H1 (cell line): Measurements from ENCODE around the gene GPR176. TPM values are rescaled to one million over a fixed set of nuclear protein-coding genes. Genes with fewer than 3 reads are reported as not detected.

Source experiments
- CTCF ChIA-PET: fragments of 300-600 bp; sonication (Branson Sonifier 250); formaldehyde crosslinking; loops from one replicate; lab custom pipeline; 2021; ENCODE audit not compliant: partially characterized antibody; lab: Charles Lee
- POLR2A ChIA-PET: fragments of 300-600 bp; sonication (Branson Sonifier 250); formaldehyde crosslinking; loops from one replicate; lab custom pipeline; 2021; ENCODE audit warnings: inconsistent platforms; ENCODE audit not compliant: partially characterized antibody; lab: Charles Lee
- DNase-seq, 2 experiments: peaks; one replicate each; pipeline versions ENCODE4 v3.0.0 to v3.0.0-alpha.2; 2010 to 2022; ENCODE audit warnings: low spot score in 2 of 2, low read depth in 1 of 2, mixed read lengths in 1 of 2
- FAIRE-seq: peaks from 2 replicates; lab custom pipeline; 2011; peaks lifted over from hg19 to GRCh38; lab: Jason Lieb, UNC
- H2AFZ ChIP-seq: 2 replicates; pipeline ENCODE4 v1.8.1; 2012; ENCODE audit warnings: low read length, inconsistent platforms
- H2AK5ac ChIP-seq: 2 replicates; pipeline ENCODE4 v1.6.1; 2013; ENCODE audit warnings: low read depth, low read length
- H2BK120ac ChIP-seq: replicated peaks from 2 replicates; pipeline ENCODE3; 2013; ENCODE audit warnings: low read depth, low read length, inconsistent platforms
- H2BK12ac ChIP-seq: 2 replicates; pipeline ENCODE4 v1.6.1; 2013; ENCODE audit warnings: low read depth, low read length
- H2BK15ac ChIP-seq: 2 replicates; pipeline ENCODE4 v1.6.1; 2013; ENCODE audit warnings: low read length
- H2BK20ac ChIP-seq: 2 replicates; pipeline ENCODE4 v1.6.1; 2013; ENCODE audit warnings: low read length
- H2BK5ac ChIP-seq: 2 replicates; pipeline ENCODE4 v1.6.1; 2013; ENCODE audit warnings: low read depth, low read length
- H3K14ac ChIP-seq: 2 replicates; pipeline ENCODE4 v1.6.1; 2013; ENCODE audit warnings: inconsistent platforms; ENCODE audit not compliant: insufficient read length
- H3K18ac ChIP-seq: 2 replicates; pipeline ENCODE4 v1.6.1; 2013; ENCODE audit warnings: low read length; ENCODE audit errors: extremely low read depth
- H3K23ac ChIP-seq: 2 replicates; pipeline ENCODE4 v1.6.1; 2013; ENCODE audit warnings: inconsistent platforms; ENCODE audit not compliant: insufficient read length
- H3K23me2 ChIP-seq: 2 replicates; pipeline ENCODE4 v1.6.1; 2013; ENCODE audit warnings: low read depth, low read length
- H3K27ac ChIP-seq: 2 replicates; pipeline ENCODE4 v1.6.1; 2011; ENCODE audit warnings: low read depth, low read length, inconsistent platforms
- H3K27me3 ChIP-seq, 4 experiments: replicated peaks in 1 of 4; 1 replicate in 1 of 4; 2 replicates in 3 of 4; pipeline versions ENCODE4 v1.6.1 to v1.8.1; 2011 to 2013; ENCODE audit warnings: low read length in 3 of 4, mild to moderate bottlenecking in 3 of 4, inconsistent platforms in 2 of 4, mixed read lengths in 2 of 4, moderate library complexity in 1 of 4; ENCODE audit not compliant: control insufficient read depth in 3 of 4, insufficient read depth in 3 of 4; ENCODE audit errors: extremely low read depth in 1 of 4
- H3K36me3 ChIP-seq, 4 experiments: 2 replicates each; pipeline versions ENCODE4 v1.6.1 to v1.8.1; 2011 to 2013; ENCODE audit warnings: mild to moderate bottlenecking in 4 of 4, low read length in 3 of 4, moderate library complexity in 2 of 4, control low read depth in 1 of 4, inconsistent platforms in 1 of 4; ENCODE audit not compliant: insufficient read depth in 4 of 4, control insufficient read depth in 2 of 4
- H3K4ac ChIP-seq: replicated peaks from 2 replicates; pipeline ENCODE3; 2013; ENCODE audit warnings: low read length, low read depth, mixed read lengths, inconsistent platforms; ENCODE audit not compliant: insufficient read length
- H3K4me1 ChIP-seq, 4 experiments: replicated peaks in 1 of 4; 1 replicate in 1 of 4; 2 replicates in 3 of 4; pipeline versions ENCODE4 v1.6.1 to v1.8.1; 2011 to 2013; ENCODE audit warnings: low read length in 3 of 4, inconsistent platforms in 2 of 4, mixed read lengths in 1 of 4; ENCODE audit not compliant: insufficient read depth in 4 of 4, control insufficient read depth in 3 of 4
- H3K4me2 ChIP-seq, 2 experiments: 2 replicates each; pipeline versions ENCODE4 v1.6.1 to v1.8.1; 2011 to 2013; ENCODE audit warnings: low read depth in 2 of 2, low read length in 2 of 2, control low read depth in 1 of 2, inconsistent platforms in 1 of 2, mild to moderate bottlenecking in 1 of 2; ENCODE audit not compliant: insufficient read depth in 1 of 2
- H3K4me3 ChIP-seq, 4 experiments: fragments of 200-600, 300-600 bp in 1 of 4; sonication (generic), shearing (Covaris generic), sonication (Bioruptor Twin) in 1 of 4; 2 replicates each; pipeline versions ENCODE4 v1.5.1 to v1.8.1; 2011 to 2016; ENCODE audit warnings: low read length in 4 of 4, low read depth in 3 of 4, control low read depth in 2 of 4, inconsistent platforms in 2 of 4, mild to moderate bottlenecking in 2 of 4, mixed read lengths in 1 of 4, moderate library complexity in 1 of 4; ENCODE audit not compliant: insufficient read depth in 2 of 4; ENCODE audit errors: extremely low read depth in 1 of 4
- H3K56ac ChIP-seq: replicated peaks from 2 replicates; pipeline ENCODE3; 2013; ENCODE audit warnings: low read depth, mild to moderate bottlenecking, mixed read lengths, low read length, inconsistent platforms; ENCODE audit not compliant: insufficient read length
- H3K79me1 ChIP-seq: 2 replicates; pipeline ENCODE4 v1.6.1; 2013; ENCODE audit warnings: low read depth, low read length, control low read depth
- H3K79me2 ChIP-seq, 2 experiments: 2 replicates each; pipeline versions ENCODE4 v1.6.1 to v1.8.1; 2012 to 2013; ENCODE audit warnings: low read length in 2 of 2, mild to moderate bottlenecking in 2 of 2, inconsistent platforms in 1 of 2; ENCODE audit not compliant: insufficient read depth in 2 of 2, control insufficient read depth in 1 of 2
- H3K9ac ChIP-seq, 4 experiments: replicated peaks in 1 of 4; 1 replicate in 1 of 4; 2 replicates in 3 of 4; pipeline versions ENCODE4 v1.6.1 to v1.8.1; 2011 to 2013; ENCODE audit warnings: low read depth in 3 of 4, low read length in 3 of 4, control low read depth in 2 of 4, mild to moderate bottlenecking in 2 of 4, moderate library complexity in 2 of 4, inconsistent platforms in 1 of 4; ENCODE audit errors: extremely low read depth in 1 of 4
- H3K9me3 ChIP-seq, 2 experiments: 2 replicates each; pipeline versions ENCODE4 v1.6.1 to v1.8.1; 2012 to 2013; ENCODE audit warnings: mild to moderate bottlenecking in 2 of 2, moderate library complexity in 2 of 2, control low read depth in 1 of 2, inconsistent platforms in 1 of 2, low read depth in 1 of 2, low read length in 1 of 2, mixed read lengths in 1 of 2; ENCODE audit not compliant: insufficient read depth in 2 of 2
- H4K20me1 ChIP-seq, 2 experiments: replicated peaks in 1 of 2; 2 replicates each; pipeline versions ENCODE3 to v1.8.1; 2011 to 2013; ENCODE audit warnings: inconsistent platforms in 2 of 2, low read length in 2 of 2, mild to moderate bottlenecking in 1 of 2; ENCODE audit not compliant: insufficient read depth in 2 of 2, control insufficient read depth in 1 of 2
- H4K5ac ChIP-seq: 2 replicates; pipeline ENCODE4 v1.6.1; 2013; ENCODE audit warnings: low read length, low read depth, mixed read lengths, inconsistent platforms; ENCODE audit not compliant: insufficient read length
- H4K8ac ChIP-seq: 2 replicates; pipeline ENCODE4 v1.8.0; 2013; ENCODE audit warnings: mild to moderate bottlenecking, moderate library complexity, low read length, inconsistent platforms; ENCODE audit not compliant: insufficient read depth; ENCODE audit errors: extremely low read depth
- H4K91ac ChIP-seq: replicated peaks from 2 replicates; pipeline ENCODE3; 2013; ENCODE audit warnings: low read length, mixed read lengths, inconsistent platforms; ENCODE audit not compliant: insufficient read length
- FOSL1 ChIP-seq: IDR thresholded peaks from 2 replicates; pipeline ENCODE4 v1.6.1; 2011; ENCODE audit warnings: mild to moderate bottlenecking, low read depth, low read length, moderate library complexity; ENCODE audit not compliant: insufficient read depth
- JUND ChIP-seq: IDR thresholded peaks from 2 replicates; pipeline ENCODE4 v1.6.1; 2011; ENCODE audit warnings: mild to moderate bottlenecking, improper control_type of control experiment, low read length
- RBBP5 ChIP-seq: IDR thresholded peaks from 2 replicates; pipeline ENCODE4 v1.7.1; 2012; ENCODE audit warnings: low read depth, mild to moderate bottlenecking, inconsistent platforms, low read length, moderate library complexity, borderline replicate concordance
- WGBS, 2 experiments: shearing (Covaris generic) in 1 of 2; methylation state at CpG; one replicate each; pipeline versions ENCODE4 v1.1.6 to v1.1.7; 2013 to 2015; ENCODE audit warnings: low lambda C conversion rate in 2 of 2, mixed read lengths in 2 of 2, inconsistent platforms in 1 of 2, low coverage in 1 of 2, missing lambda C conversion rate in 1 of 2; ENCODE audit not compliant: insufficient replicate concordance in 2 of 2, insufficient coverage in 1 of 2, insufficient read length in 1 of 2; ENCODE audit errors: extremely low coverage in 1 of 2, missing lambda C conversion rate in 1 of 2; 5-methylcytosine and 5-hydroxymethylcytosine counted together
- polyA plus RNA-seq, 7 experiments: library from polyadenylated mRNA; depleted of rRNA in 3 of 7; stranded (reverse) in 5 of 7; unstranded in 2 of 7; fragments of >200 nt in 5 of 7; fragments of 200-250 nt in 2 of 7; gene quantifications; 1 replicate in 5 of 7; 2 replicates in 1 of 7; 4 replicates in 1 of 7; pipeline versions ENCODE4 v1.2.1 to v1.2.3, GENCODE V29; 2011 to 2013; ENCODE audit warnings: missing spikeins in 2 of 7, mixed read lengths in 2 of 7
- total RNA-seq: library from RNA; stranded (reverse); fragmentation: NEBNext Ultra II Directional; extraction: Animal tissue kit (Norgen Biotek cat#: 25700); gene quantifications from 2 replicates; pipeline ENCODE4 v1.2.1, GENCODE V29; 2021

The GPR176 gene
- total and polyA plus RNA-seq, 2 of the 8 experiments (the other 6 are each of a cell fraction or from before 2014, with no cell fraction given) = 190 to 281 TPM

- CTCF ChIA-PET = interaction anchor here (1.2 to 1.5 kb wide), 3 partner anchors 8 to 25 kb away, joined by 4 to 7 read pairs (median 5); no protein-coding TSS in a partner anchor
These were observed 5.1 kb downstream of the GPR176 start for GRCh38 chr15:39914977-39915376.

More at GRCh38 chr15:39914977-39915376, 5.1 kb downstream of the GPR176 start:
- H3K4ac ChIP-seq = no peak overlapping the region
- POLR2A ChIA-PET = interaction anchor here (0.9 to 1.7 kb wide), 3 partner anchors 10 to 27 kb away, joined by 4 to 7 read pairs (median 6); no protein-coding TSS in a partner anchor
- H3K23me2 ChIP-seq = no peaks in the 10 kb centered on the region; the same call in 1 of the 2 replicates
- no peak overlapping the region for H2AK5ac ChIP-seq
- H3K4me1 ChIP-seq = peaks cover 0 to 5% (median 2%) of the 10 kb centered on the region in 4 experiments; a peak in 4 of 7 replicates
- no peak overlapping the region for H2BK20ac ChIP-seq
- H3K14ac ChIP-seq = no peak overlapping the region
- WGBS, 2 experiments = 96% methylated on average over 2 of the region's 2 CpGs; no CpG with 5 or more reads in 1 of the 2 experiments
- H3K23ac ChIP-seq = no peak overlapping the region
- no peak overlapping the region for H4K91ac ChIP-seq
- no peak for DNase-seq
- H3K79me2 ChIP-seq = peaks cover 23 to 100% of the 10 kb centered on the region in 2 experiments
- H2BK120ac ChIP-seq = no peak overlapping the region
- no peak for TF ChIP-seq FOSL1
- no peak for TF ChIP-seq RBBP5
- no peak for TF ChIP-seq JUND
- no peak overlapping the region for H3K4me3 ChIP-seq
- no peaks in the 10 kb centered on the region for H3K9me3 ChIP-seq
- no peak overlapping the region for H3K9ac ChIP-seq
- H3K27ac ChIP-seq = no peak overlapping the region
- no peak overlapping the region for H3K4me2 ChIP-seq
- no peaks in the 10 kb centered on the region for H3K27me3 ChIP-seq
- no peak overlapping the region for H4K5ac ChIP-seq
- no peak overlapping the region for H2AFZ ChIP-seq
- no peaks in the 10 kb centered on the region; the same call in none of the 2 replicates for H3K79me1 ChIP-seq
- H2BK12ac ChIP-seq = no peak overlapping the region
- no peak overlapping the region for H3K18ac ChIP-seq
- FAIRE-seq = no peak
- no peak overlapping the region for H4K8ac ChIP-seq
- no peak overlapping the region for H3K56ac ChIP-seq
- no peak overlapping the region for H2BK5ac ChIP-seq
- H3K36me3 ChIP-seq = peaks cover 0 to 11% (median 5%) of the 10 kb centered on the region in 4 experiments; a peak in 4 of 8 replicates
- peaks cover 2 to 19% of the 10 kb centered on the region in 2 experiments for H4K20me1 ChIP-seq
- no peak overlapping the region for H2BK15ac ChIP-seq
